Inflammatory macrophage treated with lipopolysaccharide for 1 hour (primary cell): ENCODE results near the gene LGALS3BP.
"Not testable (repeated sequence)": the region's sequence is repeated elsewhere in the genome, so short reads cannot be mapped to it uniquely, and the experiment has no call there.

Experiments
- DNase-seq, 2 donors: peaks; one replicate each; pipeline ENCODE4 v3.0.0-alpha.2; 2020 to 2022

Gene LGALS3BP

GRCh38 chr17:78960928-78961327 is 18.8 kb downstream of the LGALS3BP start:
- DNase-seq = no peak

DNA sequence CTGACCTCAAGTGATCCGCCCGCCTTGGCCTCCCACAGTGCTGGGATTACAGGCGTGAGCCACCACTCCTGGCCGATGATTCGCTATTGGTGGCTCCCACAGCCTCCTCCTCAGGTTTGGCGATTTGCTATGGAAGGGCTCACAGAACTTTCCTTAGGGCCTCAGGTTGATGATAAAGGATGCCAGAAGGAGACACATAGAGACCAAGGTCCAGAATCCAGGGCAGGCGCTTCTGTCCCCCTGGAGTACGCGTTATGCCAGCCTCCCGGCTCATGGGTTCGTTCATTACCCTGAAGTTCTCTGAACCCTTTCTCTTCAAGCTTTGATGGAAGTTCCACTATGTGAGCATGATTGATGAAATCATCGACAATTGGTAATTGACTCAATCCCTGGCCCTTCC is 19.9 kb downstream of the LGALS3BP start:
- no peak for DNase-seq

DNA sequence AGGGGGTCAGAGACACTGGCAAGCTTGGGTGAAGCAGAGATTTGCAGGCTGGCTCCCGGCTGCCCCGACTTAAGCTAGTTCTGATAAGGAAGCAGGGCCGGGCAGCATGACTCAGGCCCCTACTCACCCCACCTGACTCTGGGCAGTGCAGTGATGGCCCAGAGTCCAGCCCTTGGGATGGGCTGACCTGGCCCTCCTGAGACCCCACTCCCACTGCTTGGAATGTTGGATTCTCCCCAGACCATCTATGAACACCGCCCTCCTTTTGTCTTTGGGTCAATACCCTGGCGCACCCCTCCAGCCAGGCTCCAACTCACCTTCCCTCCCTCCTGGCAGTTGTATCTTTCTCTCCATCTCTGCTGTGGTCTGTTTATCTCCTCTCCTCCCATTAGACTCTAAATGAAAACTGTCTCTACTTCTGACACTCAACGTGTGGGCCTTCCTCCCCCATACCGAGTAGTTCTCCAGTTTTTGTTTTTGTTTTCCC is 21.0 kb downstream of the LGALS3BP start:
- no peak for DNase-seq

GRCh38 chr17:78957128-78957527 is 22.6 kb downstream of the LGALS3BP start:
- no peak for DNase-seq

DNA sequence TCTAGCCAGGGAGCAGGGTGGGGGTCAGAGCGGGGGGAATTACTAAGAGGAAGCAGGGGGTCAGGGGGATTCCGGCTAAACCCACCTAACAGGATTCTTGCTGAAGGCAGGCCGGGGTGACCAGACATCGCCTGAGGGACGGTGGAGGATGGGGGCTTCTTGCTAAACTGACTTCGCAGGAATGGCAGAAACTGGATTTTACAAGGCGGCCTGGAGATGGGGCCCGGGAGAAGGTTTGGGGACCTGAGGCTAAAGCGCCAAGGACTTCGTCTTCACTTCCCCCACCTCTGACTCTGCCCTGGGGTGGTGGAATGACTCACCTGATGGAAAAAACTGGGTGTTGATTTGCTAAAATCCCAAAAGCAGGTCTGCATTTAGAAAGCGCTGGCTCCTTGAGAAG is 23.5 kb downstream of the LGALS3BP start:
- no peak for DNase-seq

DNA sequence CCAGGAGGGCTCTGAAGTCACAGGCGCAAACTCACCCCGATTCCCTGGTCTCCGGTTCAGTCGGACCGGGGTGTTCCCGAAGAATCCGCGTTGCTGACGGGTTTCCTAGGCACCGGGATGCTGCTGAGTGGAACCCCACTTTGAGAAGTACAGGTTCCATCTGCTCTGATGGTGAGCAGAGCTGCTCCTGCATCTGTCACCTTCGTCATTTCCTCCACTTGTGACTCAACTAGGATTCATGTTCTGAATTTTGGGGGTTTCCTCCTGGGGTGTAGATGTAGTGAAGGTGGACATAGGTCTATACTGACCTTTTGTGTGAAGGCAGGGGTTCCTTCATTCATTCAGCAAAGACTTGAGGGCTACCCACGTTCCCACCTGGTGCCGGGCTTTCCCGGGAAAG is 25.0 kb downstream of the LGALS3BP start:
- DNase-seq = no peak

DNA sequence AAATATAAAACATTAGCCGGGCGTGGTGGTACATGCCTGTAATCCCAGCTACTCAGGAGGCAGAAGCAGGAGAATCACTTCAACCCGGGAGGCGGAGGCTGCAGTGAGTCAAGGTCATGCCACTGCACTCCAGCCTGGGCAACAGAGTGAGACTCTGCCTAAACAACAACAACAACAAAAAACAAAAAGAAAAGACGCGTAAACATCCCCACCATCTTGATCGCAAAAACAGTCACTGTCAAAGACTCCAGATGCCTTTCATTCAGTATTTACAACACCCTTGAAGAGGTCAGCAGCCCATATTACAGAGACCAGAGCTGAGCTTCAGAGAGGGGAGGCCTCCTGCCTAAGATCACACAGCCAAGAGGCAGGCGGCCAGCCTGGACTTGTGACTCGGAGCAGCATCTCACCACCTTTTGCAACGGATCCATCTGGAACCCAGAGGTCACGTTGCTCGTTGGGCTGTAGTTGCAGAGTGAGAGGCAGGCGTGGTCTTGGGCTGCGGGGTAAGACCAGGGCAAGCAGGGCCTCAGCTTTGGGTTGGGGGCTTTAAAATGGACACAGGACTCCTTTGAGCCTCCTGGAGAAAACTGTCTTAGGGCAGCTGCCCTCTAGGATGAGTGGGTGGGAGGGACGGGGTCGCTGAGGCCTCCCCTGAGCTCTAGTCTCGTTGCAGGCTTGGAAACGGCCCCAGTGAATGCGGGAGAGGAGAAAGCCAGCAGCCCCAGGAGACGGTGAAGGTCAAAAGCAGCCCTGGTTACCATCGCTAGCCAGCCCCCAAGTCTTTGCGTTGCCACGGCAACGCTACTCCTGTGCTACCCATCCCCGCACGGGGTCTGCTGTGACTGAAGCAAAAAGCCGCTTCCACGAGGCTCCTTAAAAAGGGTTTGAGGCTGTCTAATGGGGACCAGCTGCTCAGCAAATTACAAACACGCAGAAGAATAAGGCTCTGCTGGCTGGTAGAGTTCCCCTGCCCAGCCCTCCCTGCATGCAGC is 26.1 kb downstream of the LGALS3BP start:
- DNase-seq = no peak

GRCh38 chr17:78952706-78953105 is 27.0 kb downstream of the LGALS3BP start:
- no peak for DNase-seq

DNA sequence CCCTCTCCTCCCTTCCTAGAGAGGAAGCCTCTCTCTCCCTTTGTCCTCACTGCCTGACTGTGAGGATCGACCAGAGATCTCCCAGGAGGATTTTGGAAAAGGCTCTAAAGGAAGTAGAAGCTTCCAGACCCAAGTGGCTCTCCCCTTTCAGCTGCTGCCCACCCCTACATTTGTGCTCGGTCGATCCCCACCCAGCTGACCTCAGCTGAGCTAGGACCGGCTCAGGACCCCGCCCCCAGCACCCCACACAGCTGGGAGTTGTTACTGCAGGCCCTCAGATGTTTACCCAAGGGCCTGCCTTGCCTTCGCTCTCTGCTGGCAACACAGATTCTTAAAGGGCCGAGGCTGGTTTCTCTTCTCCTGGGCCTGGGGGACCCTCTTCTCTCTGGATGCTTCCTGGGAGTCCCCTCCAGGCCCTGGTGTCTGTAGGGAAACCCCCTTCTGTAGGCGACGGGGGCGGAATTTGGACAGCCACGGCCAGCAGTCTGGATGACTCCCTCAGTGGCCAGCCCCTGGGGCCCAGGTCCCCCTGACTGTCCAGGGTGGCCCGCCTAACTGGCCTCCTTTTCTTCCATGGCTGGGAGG is 27.7 kb downstream of the LGALS3BP start:
- DNase-seq = no peak

- DNase-seq = no peak
Measured at GRCh38 chr17:78950870-78951269, 28.9 kb downstream of the LGALS3BP start.

- DNase-seq = peak in 1 of 2 donors; percentile 26
Measured at GRCh38 chr17:78947235-78948149, 32.2 kb downstream of the LGALS3BP start.

DNA sequence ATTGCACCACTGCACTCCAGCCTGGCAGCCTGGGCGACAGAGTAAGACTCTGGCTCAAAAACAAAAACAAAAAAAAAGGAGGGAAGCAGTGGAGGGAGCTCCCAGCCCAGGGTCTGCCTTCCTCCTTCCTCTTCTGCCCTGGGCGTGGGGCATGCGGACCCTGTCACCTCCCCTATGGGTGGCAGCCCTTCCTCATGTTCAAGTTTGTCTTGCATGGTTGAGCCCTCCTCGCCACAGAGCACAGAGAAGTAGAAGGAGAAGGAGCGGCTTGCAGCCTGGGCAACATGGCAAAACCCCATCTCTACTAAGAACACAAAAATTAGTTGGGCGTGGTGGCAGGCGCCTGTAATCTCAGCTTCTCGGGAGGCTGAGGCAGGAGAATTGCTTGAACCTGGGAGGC is 33.1 kb downstream of the LGALS3BP start:
- no peak for DNase-seq

DNA sequence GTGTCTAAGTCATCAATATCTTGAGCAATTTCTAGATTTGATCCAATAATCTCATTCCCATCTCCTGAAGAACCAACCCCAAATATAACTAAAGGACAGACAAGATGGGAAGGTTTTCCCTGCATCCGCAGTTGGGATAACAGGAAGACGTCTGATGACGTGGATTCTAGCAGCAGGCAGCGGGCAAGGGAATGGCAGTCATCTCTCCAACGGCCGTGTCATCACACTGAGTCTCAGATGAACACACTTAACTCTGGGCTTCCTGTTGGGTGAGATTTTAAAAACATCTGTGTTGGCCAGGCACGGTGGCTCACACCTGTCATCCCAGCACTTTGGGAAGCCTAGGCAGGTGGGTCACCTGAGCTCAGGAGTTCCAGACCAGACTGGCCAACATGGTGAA is 33.6 kb downstream of the LGALS3BP start:
- DNase-seq = no peak

DNA sequence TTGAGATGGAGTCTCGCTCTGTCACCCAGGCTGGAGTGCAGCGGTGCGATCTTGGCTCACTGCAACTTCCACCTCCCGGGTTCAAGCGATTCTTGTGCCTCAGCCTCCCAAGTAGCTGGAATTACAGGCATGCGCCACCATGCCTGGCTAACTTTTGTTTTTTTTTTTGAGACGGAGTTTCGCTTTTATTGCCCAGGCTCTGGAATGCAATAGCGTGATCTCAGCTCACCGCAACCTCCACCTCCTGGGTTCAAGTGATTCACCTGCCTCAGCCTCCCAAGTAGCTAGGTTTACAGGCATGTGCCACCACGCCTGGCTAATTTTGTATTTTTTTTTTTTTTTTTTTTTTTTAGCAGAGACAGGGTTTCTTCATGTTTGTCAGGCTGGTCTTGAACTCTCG is 34.3 kb downstream of the LGALS3BP start:
- not testable (repeated sequence) for DNase-seq

GRCh38 chr17:78944956-78945355 is 34.8 kb downstream of the LGALS3BP start:
- no peak for DNase-seq

DNA sequence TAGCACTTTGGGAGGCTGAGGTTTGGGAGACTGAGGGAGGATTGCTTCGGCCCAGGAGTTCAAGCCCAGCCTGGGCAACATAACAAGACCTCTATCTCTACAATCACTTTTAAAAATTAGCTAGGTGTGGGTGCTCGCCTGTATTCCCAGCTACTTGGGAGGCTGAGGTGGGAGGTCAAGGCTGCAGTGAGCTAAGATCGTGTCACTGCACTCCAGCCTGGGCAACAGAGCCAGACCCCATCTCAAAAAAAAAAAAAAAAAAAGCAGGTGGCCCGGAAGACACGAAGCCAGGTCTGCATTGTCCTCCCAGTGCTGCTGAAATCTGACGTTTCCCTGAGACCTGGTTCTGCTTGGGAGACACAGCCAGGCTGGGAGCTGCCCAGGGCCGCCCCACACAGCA is 35.7 kb downstream of the LGALS3BP start:
- no peak for DNase-seq

DNA sequence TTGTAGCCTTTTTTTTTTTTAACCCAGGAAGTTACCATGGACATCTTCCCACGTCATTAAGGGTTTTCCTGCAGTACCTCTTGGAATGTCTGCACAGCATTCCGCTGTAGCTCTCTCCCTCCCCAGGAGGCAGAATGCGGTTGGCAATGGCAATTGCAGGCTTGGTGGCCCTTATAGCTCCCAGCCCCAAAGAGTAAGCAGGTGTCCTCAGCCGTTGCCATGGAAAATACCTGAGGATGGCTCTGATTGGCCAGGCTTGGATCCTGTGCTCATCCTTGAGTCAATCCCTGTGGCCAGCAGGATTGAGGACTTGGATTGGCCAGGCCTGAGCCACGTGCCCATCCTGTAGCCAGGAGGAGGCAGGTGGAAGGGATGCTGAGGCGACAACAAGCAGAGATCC is 39.0 kb downstream of the LGALS3BP start:
- no peak for DNase-seq

DNA sequence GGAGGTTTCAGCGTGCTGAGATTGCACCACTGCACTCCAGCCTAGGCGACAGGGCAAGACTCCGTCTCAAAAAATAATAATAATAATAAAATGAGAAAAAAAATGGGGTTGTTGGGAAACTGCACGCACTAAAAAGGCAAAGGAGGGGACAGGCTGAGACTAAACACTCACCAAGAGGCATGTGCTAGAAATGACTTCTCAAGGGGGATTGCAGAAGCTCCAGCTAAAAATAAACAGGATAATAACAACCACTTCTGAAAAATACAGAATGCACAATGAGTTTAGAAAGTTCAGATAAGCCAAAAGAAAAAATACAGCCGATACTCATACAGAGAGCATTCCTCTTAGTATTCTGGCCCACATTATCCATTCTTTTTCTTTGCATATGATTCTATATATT is 39.5 kb downstream of the LGALS3BP start:
- DNase-seq = no peak

GRCh38 chr17:78939615-78940014 is 40.1 kb downstream of the LGALS3BP start:
- DNase-seq = no peak

DNA sequence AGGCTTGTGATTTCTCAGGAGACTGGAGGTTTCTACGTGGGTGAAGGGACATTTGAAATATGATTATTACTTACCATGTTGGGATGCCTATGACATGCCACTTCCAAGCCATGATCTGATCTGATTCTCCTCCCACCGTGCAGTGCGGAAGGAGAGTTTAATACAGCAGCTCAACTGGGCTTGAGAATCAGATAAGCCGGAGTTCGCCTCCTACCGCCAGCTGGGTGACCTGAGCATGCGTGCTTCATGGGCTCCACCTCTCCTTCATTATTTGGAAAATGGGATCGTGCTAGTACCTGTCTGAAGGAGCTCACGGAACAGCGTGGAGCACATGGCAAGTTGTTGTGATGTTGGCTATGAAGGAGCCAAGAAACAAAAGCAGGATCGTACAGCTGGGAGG is 42.2 kb downstream of the LGALS3BP start:
- no peak for DNase-seq

DNA sequence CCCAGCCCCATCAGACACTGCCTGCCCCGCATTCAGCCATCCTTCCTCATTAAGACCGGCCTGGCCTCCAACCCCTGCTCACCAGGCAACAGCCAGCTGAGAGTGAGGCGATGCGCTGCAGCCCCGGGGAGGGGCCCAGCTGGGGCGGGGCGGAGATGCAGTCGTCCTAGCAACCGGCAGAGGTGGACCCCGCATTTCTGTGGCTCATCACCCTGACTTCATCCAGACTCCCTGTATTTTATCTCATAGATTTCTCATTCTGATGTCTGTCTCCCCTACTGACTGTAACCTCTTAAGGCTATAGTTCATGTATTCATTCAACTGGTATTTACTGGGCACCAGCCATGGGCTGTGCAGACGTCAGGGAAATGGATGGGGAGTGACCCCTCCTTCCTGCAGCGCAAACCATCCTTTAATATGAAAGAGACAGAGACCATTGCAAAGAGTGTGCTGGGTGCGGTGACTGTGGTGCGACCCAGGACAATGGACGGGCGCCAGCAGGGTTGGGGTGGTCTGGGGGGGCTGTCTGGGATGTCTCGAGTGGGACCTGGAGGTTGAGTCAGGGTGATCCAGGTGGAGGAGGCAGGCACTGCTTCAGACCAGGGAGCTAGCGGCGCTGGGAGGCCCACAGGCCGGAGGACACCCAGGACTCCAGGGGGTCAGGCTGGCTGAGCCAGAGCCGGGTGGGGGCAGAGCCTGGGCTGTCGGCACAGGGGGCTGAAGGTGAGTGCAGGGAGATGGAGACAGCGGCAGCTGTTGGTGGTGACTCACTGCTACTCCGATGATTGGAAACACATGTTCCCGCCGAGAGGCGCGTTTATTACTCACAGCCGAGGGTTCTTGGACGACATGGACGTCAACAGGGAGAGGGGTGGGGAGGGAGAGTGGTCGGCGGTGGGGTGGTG is 44.1 kb downstream of the LGALS3BP start:
- no peak for DNase-seq
